Gastrocnemius medialis (tissue), 4 donors: ENCODE data around the gene ATP2C2. TPM values are rescaled to one million over a fixed set of nuclear protein-coding genes. Genes with fewer than 3 reads are reported as not detected.

Experiments used
- ATAC-seq, 2 donors: fragments of 150-250 bp; one replicate each; pipeline ENCODE4 v1.9.1; 2016
- DNase-seq, 2 donors: peaks; one replicate each; pipeline ENCODE4 v3.0.0-alpha.2; 2019
- H3K27ac ChIP-seq, 4 donors: fragments of 200-600 bp; sonication (generic); 1 replicate in 1 of 4; 2 replicates in 3 of 4; pipeline ENCODE4 v1.5.1; 2016 to 2018; ENCODE audit warnings: mild to moderate bottlenecking in 2 of 4, moderate library complexity in 1 of 4
- H3K27me3 ChIP-seq, 3 donors: fragments of 200-600 bp; sonication (generic) in 2 of 3; 1 replicate in 1 of 3; 2 replicates in 2 of 3; pipeline versions ENCODE4 v1.5.1 to v1.6.0; 2016 to 2019; ENCODE audit warnings: mild to moderate bottlenecking in 1 of 3, moderate library complexity in 1 of 3
- H3K36me3 ChIP-seq, 2 donors: fragments of 200-600 bp; sonication (generic) in 1 of 2; one replicate each; pipeline ENCODE4 v1.5.1; 2017 to 2018
- H3K4me1 ChIP-seq, 2 donors: fragments of 200-600 bp; sonication (generic) in 1 of 2; one replicate each; pipeline ENCODE4 v1.5.1; 2016 to 2017; ENCODE audit warnings: mild to moderate bottlenecking in 2 of 2
- H3K4me3 ChIP-seq, 4 donors: fragments of 200-600 bp; sonication (generic) in 3 of 4; 1 replicate in 1 of 4; 2 replicates in 3 of 4; pipeline ENCODE4 v1.5.1; 2016 to 2019; ENCODE audit warnings: mild to moderate bottlenecking in 2 of 4
- H3K9me3 ChIP-seq, 3 donors: fragments of 200-600 bp; sonication (generic) in 2 of 3; 1 replicate in 1 of 3; 2 replicates in 2 of 3; pipeline ENCODE4 v1.5.1; 2016 to 2019
- POLR2A ChIP-seq, 2 donors: fragments of 450-650 bp; IDR thresholded peaks; one replicate each; pipeline ENCODE4 v1.6.1; 2017; ENCODE audit warnings: antibody characterized with exemption in 2 of 2, mild to moderate bottlenecking in 2 of 2, moderate library complexity in 2 of 2
- in situ Hi-C, 4 donors: fragments of 200-750 bp; cut with MboI; loops; one replicate each; pipeline versions ENCODE4 v1.15.0 to v1.8.0; 2017; ENCODE audit warnings: low sequenced_read_pairs in 4 of 4
- intact Hi-C: fragments of 100-400 bp; cut with DNase I; formaldehyde crosslinking; loops from one replicate; pipeline ENCODE4 v1.15.1; 2023; ENCODE audit warnings: low total_unique reads
- total RNA-seq, 4 donors: library from RNA; depleted of rRNA; stranded (reverse); fragments of >200 nt; gene quantifications; one replicate each; pipeline versions ENCODE4 v1.1.0 to v1.2.3, GENCODE V29; 2016
- TF ChIP-seq, protein P1 (sequence below), 5 experiments: fragments of 450-650 bp in 3 of 5; fragments of 200-600 bp in 2 of 5; sonication (generic) in 2 of 5; IDR thresholded peaks in 4 of 5; conservative IDR thresholded peaks in 1 of 5; 1 replicate in 4 of 5; 2 replicates in 1 of 5; pipeline ENCODE4 v1.5.1; 2016 to 2019; ENCODE audit warnings: antibody characterized with exemption in 5 of 5, mild to moderate bottlenecking in 3 of 5, moderate library complexity in 3 of 5

The ATP2C2 gene
- total RNA-seq, 4 donors from 2014 or later: 0.44 TPM; not detected in 3

DNA sequence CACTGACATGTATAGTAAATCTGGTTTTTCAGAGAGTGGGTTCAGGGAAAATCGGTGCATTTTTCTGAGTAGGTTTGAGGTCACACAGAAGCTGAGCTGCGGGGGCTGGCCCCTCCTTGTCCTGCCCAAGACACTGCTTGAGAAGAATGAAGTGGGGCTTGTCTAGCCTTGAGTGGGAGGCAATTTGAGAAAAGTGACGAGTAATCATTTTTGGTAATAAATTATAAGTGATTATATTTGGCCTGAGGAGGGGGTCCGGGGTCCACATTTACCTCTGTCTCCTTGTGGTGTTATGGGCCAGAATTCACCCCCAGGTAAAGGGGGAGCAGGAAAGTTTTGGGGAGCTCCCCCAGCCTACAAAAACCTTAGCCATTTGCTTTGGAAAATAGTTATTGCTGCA is 45.6 kb upstream of the ATP2C2 start:
- DNase-seq: no peak
- no peak for ATAC-seq
- intact Hi-C loops: no loop called here
- in situ Hi-C loops: loop anchor here in 1 of 4 donors (25.0 kb wide), 1 partner anchor 90 kb away; no protein-coding TSS in a partner anchor
- H3K9me3 ChIP-seq: no peaks in the 10 kb centered on the region
- H3K4me3 ChIP-seq: no peak overlapping the region
- peaks cover 0 to 9% (median 3%) of the 10 kb centered on the region in 3 donors for H3K27me3 ChIP-seq
- no peak overlapping the region for H3K27ac ChIP-seq
- TF ChIP-seq, protein P1, sequence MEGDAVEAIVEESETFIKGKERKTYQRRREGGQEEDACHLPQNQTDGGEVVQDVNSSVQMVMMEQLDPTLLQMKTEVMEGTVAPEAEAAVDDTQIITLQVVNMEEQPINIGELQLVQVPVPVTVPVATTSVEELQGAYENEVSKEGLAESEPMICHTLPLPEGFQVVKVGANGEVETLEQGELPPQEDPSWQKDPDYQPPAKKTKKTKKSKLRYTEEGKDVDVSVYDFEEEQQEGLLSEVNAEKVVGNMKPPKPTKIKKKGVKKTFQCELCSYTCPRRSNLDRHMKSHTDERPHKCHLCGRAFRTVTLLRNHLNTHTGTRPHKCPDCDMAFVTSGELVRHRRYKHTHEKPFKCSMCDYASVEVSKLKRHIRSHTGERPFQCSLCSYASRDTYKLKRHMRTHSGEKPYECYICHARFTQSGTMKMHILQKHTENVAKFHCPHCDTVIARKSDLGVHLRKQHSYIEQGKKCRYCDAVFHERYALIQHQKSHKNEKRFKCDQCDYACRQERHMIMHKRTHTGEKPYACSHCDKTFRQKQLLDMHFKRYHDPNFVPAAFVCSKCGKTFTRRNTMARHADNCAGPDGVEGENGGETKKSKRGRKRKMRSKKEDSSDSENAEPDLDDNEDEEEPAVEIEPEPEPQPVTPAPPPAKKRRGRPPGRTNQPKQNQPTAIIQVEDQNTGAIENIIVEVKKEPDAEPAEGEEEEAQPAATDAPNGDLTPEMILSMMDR (IDR thresholded peaks at IDR 0.05 in 4 of 5, conservative IDR thresholded peaks at IDR 0.05 in 1 of 5): no peak
- no peak for TF ChIP-seq POLR2A (IDR thresholded peaks at IDR 0.05)
- no peaks in the 10 kb centered on the region for H3K36me3 ChIP-seq
- H3K4me1 ChIP-seq: no peaks in the 10 kb centered on the region

DNA sequence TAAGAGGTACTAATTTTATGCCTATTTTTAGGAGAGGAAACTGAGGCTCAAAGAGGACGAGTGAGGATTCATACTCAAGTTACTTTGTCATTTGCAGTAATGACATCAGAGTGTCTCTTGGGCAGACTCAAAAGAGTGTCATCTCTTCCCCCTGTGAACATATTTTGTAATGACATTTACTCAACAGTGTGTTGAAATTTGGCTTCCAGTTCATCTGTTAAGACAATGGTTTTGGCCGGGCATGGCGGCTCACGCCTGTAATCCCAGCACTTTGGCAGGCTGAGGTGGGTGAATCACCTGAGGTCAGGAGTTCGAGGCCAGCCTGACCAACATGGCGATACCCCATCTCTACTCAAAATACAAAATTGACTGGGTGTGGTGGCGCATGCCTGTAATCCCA is 44.7 kb upstream of the ATP2C2 start:
- TF ChIP-seq POLR2A (IDR thresholded peaks at IDR 0.05): no peak
- TF ChIP-seq, protein P1 (IDR thresholded peaks at IDR 0.05 in 4 of 5, conservative IDR thresholded peaks at IDR 0.05 in 1 of 5): no peak
- ATAC-seq (no peak), DNase-seq (no peak)
- in situ Hi-C loops: loop anchor here in 1 of 4 donors (25.0 kb wide), 1 partner anchor 89 kb away; no protein-coding TSS in a partner anchor
- Histone ChIP-seq H3K36me3 (no peaks in the 10 kb centered on the region), H3K4me1 (no peaks in the 10 kb centered on the region), H3K9me3 (no peaks in the 10 kb centered on the region), H3K27me3 (peaks cover 0 to 7% (median 3%) of the 10 kb centered on the region in 3 donors), H3K27ac (no peak overlapping the region), H3K4me3 (no peak overlapping the region)
- intact Hi-C loops: no loop called here

DNA sequence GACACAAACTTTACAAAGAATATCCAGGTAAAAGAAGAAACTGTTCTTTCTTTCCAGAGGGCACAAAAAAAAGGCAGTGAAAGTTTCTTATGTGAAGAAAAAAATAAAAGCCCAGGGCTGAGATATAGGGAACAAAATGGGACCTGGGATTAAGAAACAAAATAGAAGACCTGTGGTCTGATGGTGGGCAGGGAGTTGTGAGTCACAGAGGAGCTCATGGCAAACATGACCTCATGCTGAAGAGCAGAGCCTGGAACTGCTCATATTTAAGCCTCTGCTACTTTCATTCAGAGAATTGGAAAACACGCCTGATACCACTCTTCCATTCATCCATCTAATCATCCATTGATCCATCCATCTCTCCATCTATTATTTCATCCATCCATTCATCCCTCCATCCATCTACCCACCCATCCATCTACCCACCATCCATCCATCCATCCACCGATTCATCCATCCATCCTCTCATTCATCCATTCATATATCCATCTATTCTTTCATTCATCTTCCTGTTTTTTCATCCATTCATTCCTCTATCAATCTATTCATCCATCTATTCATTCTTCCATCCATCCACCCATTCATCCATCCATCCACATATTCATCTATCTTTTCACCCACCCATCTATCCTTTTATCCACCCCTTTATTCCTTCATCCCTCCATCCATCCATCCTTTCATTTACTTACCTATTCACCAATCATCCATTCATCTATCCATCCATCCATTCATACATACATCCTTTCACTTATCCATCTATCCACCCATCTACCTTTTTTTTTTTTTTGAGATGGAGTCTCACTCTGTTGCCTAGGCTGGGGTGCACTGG is 43.7 kb upstream of the ATP2C2 start:
- ATAC-seq (no peak), DNase-seq (no peak)
- no peaks in the 10 kb centered on the region for H3K4me1 ChIP-seq
- H3K27ac ChIP-seq: no peak overlapping the region
- TF ChIP-seq, protein P1 (IDR thresholded peaks at IDR 0.05 in 4 of 5, conservative IDR thresholded peaks at IDR 0.05 in 1 of 5): no peak
- no peak for TF ChIP-seq POLR2A (IDR thresholded peaks at IDR 0.05)
- intact Hi-C loops (no loop called here), in situ Hi-C loops (loop anchor here in 1 of 4 donors (25.0 kb wide), 1 partner anchor 88 kb away; no protein-coding TSS in a partner anchor)
- H3K36me3 ChIP-seq: no peaks in the 10 kb centered on the region
- H3K9me3 ChIP-seq: no peaks in the 10 kb centered on the region
- no peak overlapping the region for H3K4me3 ChIP-seq
- H3K27me3 ChIP-seq: peaks cover 0 to 7% (median 3%) of the 10 kb centered on the region in 3 donors

DNA sequence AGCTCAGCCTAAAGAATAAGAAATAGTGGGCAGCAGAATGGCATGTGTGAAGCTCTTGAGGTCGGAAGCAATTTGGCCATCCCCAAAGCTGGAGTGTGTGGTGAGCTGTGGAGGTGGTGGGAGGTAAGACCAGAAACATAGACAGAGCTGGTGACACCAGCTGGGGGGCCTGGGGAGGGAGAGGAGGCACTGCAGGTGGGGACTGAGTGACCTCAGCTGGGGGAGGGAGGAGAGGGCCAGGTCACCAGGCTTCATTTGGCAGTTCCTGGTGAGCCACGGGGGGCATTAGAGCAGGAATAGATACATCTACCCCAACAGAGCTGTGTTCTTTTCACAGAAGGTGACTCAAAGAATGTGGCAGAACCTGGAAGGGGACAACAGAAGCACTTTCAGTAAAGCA is 41.8 kb upstream of the ATP2C2 start:
- no peak for ATAC-seq
- H3K9me3 ChIP-seq: no peaks in the 10 kb centered on the region

More for the DNA sequence above, 41.8 kb upstream of the ATP2C2 start:
- no peak overlapping the region for H3K27ac ChIP-seq
- H3K27me3 ChIP-seq: peaks cover 0 to 6% (median 0%) of the 10 kb centered on the region in 3 donors
- DNase-seq: no peak
- H3K4me3 ChIP-seq: no peak overlapping the region
- no peaks in the 10 kb centered on the region for H3K4me1 ChIP-seq
- no peaks in the 10 kb centered on the region for H3K36me3 ChIP-seq
- TF ChIP-seq, protein P1 (IDR thresholded peaks at IDR 0.05 in 4 of 5, conservative IDR thresholded peaks at IDR 0.05 in 1 of 5): no peak
- TF ChIP-seq POLR2A (IDR thresholded peaks at IDR 0.05): no peak
- intact Hi-C loops (no loop called here), in situ Hi-C loops (no loop called here)
